HepG2 (cell line): ENCODE measurements around the gene FOSB. TPM values are rescaled to one million over a fixed set of nuclear protein-coding genes. Genes with fewer than 3 reads are reported as not detected.

Experiments
- FOXK1 ChIP-seq: sonication (generic); formaldehyde crosslinking; IDR thresholded peaks from 2 replicates; pipeline ENCODE4 v1.4.0; 2020; ENCODE audit warnings: low read depth, missing genetic modification reagents, borderline replicate concordance
- MIXL1 ChIP-seq: IDR thresholded peaks from 2 replicates; pipeline ENCODE4 v1.6.1; 2016
- NFYB ChIP-seq: sonication (generic); formaldehyde crosslinking; IDR thresholded peaks from 2 replicates; pipeline ENCODE4 v1.4.0; 2020; ENCODE audit warnings: missing genetic modification reagents
- SSRP1 ChIP-seq: IDR thresholded peaks from 2 replicates; pipeline ENCODE4 v1.6.1; 2016; ENCODE audit warnings: control low read depth
- XRCC5 ChIP-seq: fragments of 200-400 bp; formaldehyde crosslinking; optimal IDR thresholded peaks from 2 replicates; pipeline ENCODE3; 2017; ENCODE audit warnings: mild to moderate bottlenecking, low read length
- YEATS4 ChIP-seq: sonication (generic); formaldehyde crosslinking; IDR thresholded peaks from 2 replicates; pipeline ENCODE4 v1.4.0; 2020; ENCODE audit warnings: missing genetic modification reagents, borderline replicate concordance
- ZBTB38 ChIP-seq: sonication (generic); formaldehyde crosslinking; IDR thresholded peaks from 2 replicates; pipeline ENCODE4 v1.5.1; 2020; ENCODE audit warnings: mild to moderate bottlenecking, missing genetic modification reagents
- ZBTB40 ChIP-seq, 2 experiments: fragments of 450-650 bp in 1 of 2; sonication (generic) in 1 of 2; formaldehyde crosslinking in 1 of 2; IDR thresholded peaks; 2 replicates each; pipeline versions ENCODE4 v1.6.1 to v1.8.0; 2016 to 2022; ENCODE audit warnings: antibody characterized with exemption in 1 of 2, mild to moderate bottlenecking in 1 of 2, missing genetic modification reagents in 1 of 2
- ZNF225 ChIP-seq: sonication (generic); formaldehyde crosslinking; IDR thresholded peaks from 2 replicates; pipeline ENCODE4 v1.4.0; 2020; ENCODE audit warnings: mild to moderate bottlenecking, missing genetic modification reagents
- ZNF260 ChIP-seq: sonication (generic); formaldehyde crosslinking; IDR thresholded peaks from 2 replicates; pipeline ENCODE4 v1.4.0; 2020; ENCODE audit warnings: missing genetic modification reagents, low read depth, mild to moderate bottlenecking, borderline replicate concordance
- ZNF30 ChIP-seq: sonication (generic); formaldehyde crosslinking; IDR thresholded peaks from 2 replicates; pipeline ENCODE4 v1.5.0; 2020; ENCODE audit warnings: mild to moderate bottlenecking, missing genetic modification reagents
- ZNF414 ChIP-seq: sonication (generic); formaldehyde crosslinking; IDR thresholded peaks from 2 replicates; pipeline ENCODE4 v1.5.0; 2020; ENCODE audit warnings: missing genetic modification reagents
- ZNF543 ChIP-seq: sonication (generic); formaldehyde crosslinking; IDR thresholded peaks from 2 replicates; pipeline ENCODE4 v1.4.0; 2020; ENCODE audit warnings: mild to moderate bottlenecking, missing genetic modification reagents
- ZNF557 ChIP-seq: sonication (generic); formaldehyde crosslinking; IDR thresholded peaks from 2 replicates; pipeline ENCODE4 v1.4.0; 2020; ENCODE audit warnings: missing genetic modification reagents
- ZNF558 ChIP-seq: sonication (generic); formaldehyde crosslinking; IDR thresholded peaks from 2 replicates; pipeline ENCODE4 v1.9.0; 2022; ENCODE audit warnings: mild to moderate bottlenecking, missing genetic modification reagents, borderline replicate concordance
- polyA plus RNA-seq, 8 experiments: library from polyadenylated mRNA; depleted of rRNA in 3 of 8; stranded (reverse) in 7 of 8; unstranded in 1 of 8; fragments of >200 nt; fragmentation: Illumina TruSeq in 4 of 8; extraction: Trizol in 4 of 8; gene quantifications; 2 replicates each; pipeline versions ENCODE4 v1.2.1 to v1.2.3, GENCODE V29; 2011 to 2016; ENCODE audit warnings: low read depth in 4 of 8, missing spikeins in 1 of 8, mixed read lengths in 1 of 8; ENCODE audit not compliant: insufficient read depth in 1 of 8
- total RNA-seq, 5 experiments: library from RNA; depleted of rRNA; stranded (reverse); fragments of >200 nt; fragmentation: Illumina TruSeq; extraction: Trizol; gene quantifications; 2 replicates each; pipeline ENCODE4 v1.2.3, GENCODE V29; 2016; ENCODE audit warnings: low read depth in 1 of 5
- TF ChIP-seq, protein P1 (sequence below), 2 experiments: sonication (generic) in 1 of 2; formaldehyde crosslinking in 1 of 2; IDR thresholded peaks; 2 replicates each; pipeline versions ENCODE4 v1.4.0 to v1.6.1; 2018 to 2020; ENCODE audit warnings: missing genetic modification reagents in 2 of 2, borderline replicate concordance in 1 of 2, low read depth in 1 of 2, mild to moderate bottlenecking in 1 of 2, missing biosample characterization in 1 of 2

The FOSB gene
- total and polyA plus RNA-seq, 2 of the 13 experiments (the other 11 are each of a cell fraction or from before 2014, with no cell fraction given): 2.8 to 6.0 TPM

- no peak for TF ChIP-seq ZBTB40 (IDR thresholded peaks at IDR 0.05)
- no peak for TF ChIP-seq ZBTB40 (CRISPR knock-in tag; IDR thresholded peaks at IDR 0.05)
- TF ChIP-seq ZNF543 (CRISPR knock-in tag): no peak
- peak; percentile 71 for TF ChIP-seq NFYB (CRISPR knock-in tag)
- TF ChIP-seq ZNF557: no peak
- no peak for TF ChIP-seq ZNF225 (CRISPR knock-in tag)
- TF ChIP-seq ZNF260 (CRISPR knock-in tag): no peak
- TF ChIP-seq ZNF414 (CRISPR knock-in tag): no peak
- no peak for TF ChIP-seq ZBTB38
- no peak for TF ChIP-seq ZNF558 (CRISPR knock-in tag)
- TF ChIP-seq YEATS4 (CRISPR knock-in tag): peak; percentile 63
- TF ChIP-seq XRCC5: no peak
- TF ChIP-seq MIXL1 (CRISPR knock-in tag): no peak
- TF ChIP-seq, protein P1, sequence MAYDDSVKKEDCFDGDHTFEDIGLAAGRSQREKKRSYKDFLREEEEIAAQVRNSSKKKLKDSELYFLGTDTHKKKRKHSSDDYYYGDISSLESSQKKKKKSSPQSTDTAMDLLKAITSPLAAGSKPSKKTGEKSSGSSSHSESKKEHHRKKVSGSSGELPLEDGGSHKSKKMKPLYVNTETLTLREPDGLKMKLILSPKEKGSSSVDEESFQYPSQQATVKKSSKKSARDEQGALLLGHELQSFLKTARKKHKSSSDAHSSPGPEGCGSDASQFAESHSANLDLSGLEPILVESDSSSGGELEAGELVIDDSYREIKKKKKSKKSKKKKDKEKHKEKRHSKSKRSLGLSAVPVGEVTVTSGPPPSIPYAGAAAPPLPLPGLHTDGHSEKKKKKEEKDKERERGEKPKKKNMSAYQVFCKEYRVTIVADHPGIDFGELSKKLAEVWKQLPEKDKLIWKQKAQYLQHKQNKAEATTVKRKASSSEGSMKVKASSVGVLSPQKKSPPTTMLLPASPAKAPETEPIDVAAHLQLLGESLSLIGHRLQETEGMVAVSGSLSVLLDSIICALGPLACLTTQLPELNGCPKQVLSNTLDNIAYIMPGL (CRISPR knock-in tag; IDR thresholded peaks at IDR 0.05; ENCODE audit: borderline replicate concordance in 1 of 2, low read depth in 1 of 2): peak; percentile 13 to 51; a peak in 2 of 4 replicates
- no peak for TF ChIP-seq ZNF30
- TF ChIP-seq SSRP1 (CRISPR knock-in tag): no peak
- peak; percentile 61; the same call in 1 of the 2 replicates for TF ChIP-seq FOXK1 (CRISPR knock-in tag)
These were observed 25.1 kb downstream of the FOSB start (continued) for GRCh38 chr19:45492627-45493470.
